Heart right ventricle (tissue), 16 donors: ENCODE data around the gene FOXN3. TPM values are rescaled to one million over a fixed set of nuclear protein-coding genes. Genes with fewer than 3 reads are reported as not detected.

Experiments used
- ATAC-seq, 8 donors: fragments of 200-7000 bp; cut with Tn5 transposase; one replicate each; pipeline ENCODE4 v1.9.1; 2020; ENCODE audit warnings: mild to moderate bottlenecking in 8 of 8, moderate library complexity in 8 of 8, moderate number of reproducible peaks in 1 of 8
- DNase-seq, 2 donors: peaks; one replicate each; pipeline ENCODE4 v3.0.0-alpha.2; 2020
- H3K27ac ChIP-seq, 10 donors: fragments of 200-600 bp; sonication (generic) in 2 of 10; one replicate each; pipeline versions ENCODE4 v1.5.0 to v1.8.0; 2020 to 2022; ENCODE audit warnings: mild to moderate bottlenecking in 3 of 10
- H3K27me3 ChIP-seq, 7 donors: fragments of 200-600 bp; one replicate each; pipeline ENCODE4 v1.8.0; 2021 to 2022; ENCODE audit warnings: mild to moderate bottlenecking in 2 of 7
- H3K36me3 ChIP-seq, 9 donors: fragments of 200-600 bp; sonication (generic) in 1 of 9; one replicate each; pipeline versions ENCODE4 v1.5.0 to v1.8.0; 2020 to 2022; ENCODE audit warnings: mild to moderate bottlenecking in 2 of 9
- H3K4me1 ChIP-seq, 9 donors: fragments of 200-600 bp; sonication (generic) in 1 of 9; one replicate each; pipeline versions ENCODE4 v1.5.0 to v1.8.0; 2020 to 2022; ENCODE audit warnings: mild to moderate bottlenecking in 4 of 9
- H3K4me3 ChIP-seq, 10 donors: fragments of 200-600 bp; sonication (generic) in 2 of 10; one replicate each; pipeline versions ENCODE4 v1.5.0 to v1.8.0; 2020 to 2022; ENCODE audit warnings: mild to moderate bottlenecking in 7 of 10, moderate library complexity in 2 of 10
- H3K9me3 ChIP-seq, 11 donors: fragments of 200-600 bp in 10 of 11; sonication (generic) in 2 of 11; one replicate each; pipeline versions ENCODE4 v1.5.0 to v1.8.0; 2013 to 2022; ENCODE audit warnings: mild to moderate bottlenecking in 2 of 11, control low read depth in 1 of 11, moderate library complexity in 1 of 11
- CTCF ChIP-seq, 9 donors: fragments of 200-600 bp; sonication (generic) in 2 of 9; IDR thresholded peaks; one replicate each; pipeline versions ENCODE4 v1.5.0 to v1.8.0; 2021 to 2022; ENCODE audit warnings: antibody characterized with exemption in 9 of 9, mild to moderate bottlenecking in 5 of 9, moderate library complexity in 1 of 9
- WGBS, 2 donors: extraction: QIAGEN DNeasy Blood & Tissue Kit; methylation state at CpG; one replicate each; pipeline ENCODE4 v1.1.7; 2013; ENCODE audit warnings: inconsistent platforms in 1 of 2; 5-methylcytosine and 5-hydroxymethylcytosine counted together
- intact Hi-C, 10 donors: fragments of 100-400 bp; cut with DNase I; formaldehyde crosslinking; loops; one replicate each; pipeline versions ENCODE4 v1.11.1 to v1.14.2; 2022
- polyA plus RNA-seq, 2 donors: library from polyadenylated mRNA; stranded (reverse); fragments of 200-250 nt; gene quantifications; one replicate each; pipeline ENCODE4 v1.2.3, GENCODE V29; 2013
- total RNA-seq, 10 donors: library from RNA; stranded (reverse); fragmentation: NEBNext Ultra II Directional in 3 of 10; extraction: Animal tissue kit (Norgen Biotek cat#: 25700) in 3 of 10; gene quantifications; one replicate each; pipeline versions ENCODE4 v1.2.1 to v1.2.4, GENCODE V29; 2021 to 2023
- donor health status: Arrhythmogenic right ventricular cardiomyopathy.
- donor health status: ischemic (EF 13 %, LVEDD 7.1; RV severe dilation, severe dysfunction).
- donor health status: healthy with polysubstance abuse.
- donor health status: DM: no; HTN: yes; CAD: no.
- donor health status: DM: no; HTN: no; CAD: no.
- donor health status: ischemic (EF 25% LVEDD 6.9; RV normal size, moderate dysfunction).
- donor health status: ischemic (EF 25% LVEDD 5.7; RV mildly dilated, moderate dysfunction).
- donor health status: healthy.
- donor health status: DM: yes; HTN: yes; CAD: no.
- donor health status: Ischemic cardiomyopathy.
- donor health status: ischemic (EF 35%, LVEDD 5.7; RV mildly dilated, moderate dysfunction).
- donor health status: nonischemic (EF 11% LVEDD 7.7; RV severe dilation, severe dysfunction).
- donor health status: DM: yes; HTN: yes; CAD: no.
- donor health status: PGD.
- donor health status: ischemic (EF 29% LVEDD 5.4; RV normal size, mild dysfunction).
- donor health status: nonischemic (EF 23%, LVEDD 6.1; RV moderate dilation, normal function).

FOXN3 gene
- total and polyA plus RNA-seq, 12 donors: 13.0 to 150 (median 107) TPM

DNA sequence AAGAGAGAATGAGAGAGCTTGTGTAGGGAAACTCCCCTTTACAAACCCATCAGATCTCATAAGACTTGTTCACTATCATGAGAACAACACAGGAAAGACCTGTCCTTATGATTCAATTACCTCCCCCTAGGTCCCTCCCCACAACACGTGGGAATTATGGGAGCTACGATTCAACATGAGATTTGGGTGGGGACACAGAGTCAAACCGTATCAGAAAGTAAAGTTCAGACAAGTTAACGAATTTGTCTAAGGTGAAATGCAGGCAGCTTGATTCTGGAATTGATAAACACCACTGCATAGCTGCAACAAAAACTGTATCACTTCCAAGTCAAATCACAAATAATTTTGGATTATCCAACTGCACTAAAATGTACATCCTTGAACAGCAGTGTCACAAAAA lies 47.4 kb downstream of the FOXN3 start:
- Histone ChIP-seq H3K27me3 (no peaks in the 10 kb centered on the region), H3K4me1 (peaks cover 23 to 76% (median 54%) of the 10 kb centered on the region in 9 donors), H3K27ac (no peak overlapping the region), H3K9me3 (peaks cover 0 to 6% (median 0%) of the 10 kb centered on the region in 11 donors), H3K36me3 (no peaks in the 10 kb centered on the region), H3K4me3 (no peak overlapping the region)
- 91 to 92% methylated on average over 4 of the region's 4 CpGs for WGBS, 2 donors
- intact Hi-C loops: no loop called here
- DNase-seq (no peak), ATAC-seq (no peak)
- TF ChIP-seq CTCF (IDR thresholded peaks at IDR 0.05): no peak

- peak in 2 of 8 donors; percentile 19 to 36 for ATAC-seq
- H3K27ac ChIP-seq: peak overlapping the region in 1 of 10 donors; percentile 7
- no peak for TF ChIP-seq CTCF (IDR thresholded peaks at IDR 0.05)
Observed at GRCh38 chr14:89368490-89369477, 48.2 kb downstream of the FOXN3 start.

GRCh38 chr14:89367779-89368120 lies 49.3 kb downstream of the FOXN3 start:
- ATAC-seq (peak in 6 of 8 donors; percentile 20 to 48 (median 42)), DNase-seq (no peak)
- 65 to 69% methylated on average over 8 of the region's 8 CpGs for WGBS, 2 donors
- peak overlapping the region in 4 of 10 donors; percentile 10 to 67 (median 28) for H3K27ac ChIP-seq
- TF ChIP-seq CTCF (IDR thresholded peaks at IDR 0.05): no peak
- no peaks in the 10 kb centered on the region for H3K9me3 ChIP-seq
- intact Hi-C loops: no loop called here
- peaks cover 26 to 93% (median 69%) of the 10 kb centered on the region in 9 donors for H3K4me1 ChIP-seq
- H3K36me3 ChIP-seq: no peaks in the 10 kb centered on the region
- H3K27me3 ChIP-seq: no peaks in the 10 kb centered on the region
- peak overlapping the region in 2 of 10 donors; percentile 21 to 25 for H3K4me3 ChIP-seq

More at GRCh38 chr14:89368490-89369477, 48.2 kb downstream of the FOXN3 start:
- H3K4me3 ChIP-seq: no peak overlapping the region
- H3K4me1 ChIP-seq: peaks cover 26 to 84% (median 62%) of the 10 kb centered on the region in 9 donors
- H3K36me3 ChIP-seq: no peaks in the 10 kb centered on the region
- no peak for DNase-seq
- H3K27me3 ChIP-seq: no peaks in the 10 kb centered on the region
- intact Hi-C loops: no loop called here
- H3K9me3 ChIP-seq: no peaks in the 10 kb centered on the region
- WGBS, 2 donors: 80 to 82% methylated on average over 12 of the region's 12 CpGs

DNA sequence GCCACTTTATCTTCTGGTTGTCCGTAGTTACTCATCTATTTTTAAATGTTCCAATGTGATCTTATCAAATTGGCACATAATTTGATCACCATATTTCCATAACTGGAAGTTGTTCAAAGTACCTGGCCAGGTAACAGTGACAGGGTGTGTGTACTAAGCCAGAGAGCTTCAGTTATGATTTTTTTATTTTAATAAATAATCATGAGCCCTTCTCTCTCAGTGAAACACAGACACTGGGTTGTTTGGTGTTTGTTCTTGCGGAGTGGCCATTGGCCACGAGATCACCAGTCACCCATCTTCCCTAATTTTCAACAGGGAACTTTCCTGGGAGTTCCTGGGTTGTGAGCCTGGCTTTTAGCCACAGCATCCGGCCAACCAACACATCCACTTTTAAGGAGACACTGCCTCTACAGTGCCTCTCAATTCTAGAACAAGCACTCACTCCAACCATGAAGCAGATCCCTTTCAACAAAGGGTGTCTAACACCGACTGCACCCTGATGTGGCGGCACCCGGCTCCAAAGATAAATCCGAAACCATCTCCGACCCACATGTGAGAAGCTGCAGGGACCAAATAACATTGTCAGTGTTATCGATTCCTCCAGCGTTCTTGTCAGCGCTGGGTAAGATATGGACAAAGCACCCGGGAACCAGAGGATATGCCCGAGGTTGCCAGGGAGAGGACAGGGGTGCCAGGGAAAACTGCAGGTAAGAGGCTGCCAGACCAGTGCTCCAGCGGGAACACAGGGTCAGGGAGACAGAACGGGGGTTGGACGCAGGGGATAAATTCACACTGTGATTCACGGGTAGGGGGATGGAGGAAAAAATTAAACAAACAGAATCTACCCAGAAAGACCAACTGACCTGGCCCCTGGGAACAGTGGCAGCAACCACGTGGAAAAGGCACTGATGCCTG lies 49.9 kb downstream of the FOXN3 start:
- WGBS, 2 donors: 29 to 30% methylated on average over 19 of the region's 19 CpGs
- TF ChIP-seq CTCF (IDR thresholded peaks at IDR 0.05): peak in 2 of 9 donors; percentile 6 to 12
- intact Hi-C loops: no loop called here
- no peaks in the 10 kb centered on the region for H3K36me3 ChIP-seq
- H3K4me3 ChIP-seq: peak overlapping the region in 7 of 10 donors; percentile 15 to 29 (median 23)
- peak overlapping the region in 6 of 10 donors; percentile 5 to 67 (median 28) for H3K27ac ChIP-seq
- H3K4me1 ChIP-seq: peaks cover 26 to 88% (median 70%) of the 10 kb centered on the region in 9 donors
- peak; percentile 24 to 78 (median 61) for ATAC-seq
- peak in 1 of 2 donors; percentile 45 for DNase-seq
- no peaks in the 10 kb centered on the region for H3K9me3 ChIP-seq
- no peaks in the 10 kb centered on the region for H3K27me3 ChIP-seq
